Gastrocnemius medialis (tissue), 4 donors: ENCODE measurements around the gene GMNN. TPM values are rescaled to one million over a fixed set of nuclear protein-coding genes. Genes with fewer than 3 reads are reported as not detected.

Experiments used
- ATAC-seq, 2 donors: fragments of 150-250 bp; one replicate each; pipeline ENCODE4 v1.9.1; 2016
- DNase-seq, 2 donors: peaks; one replicate each; pipeline ENCODE4 v3.0.0-alpha.2; 2019
- H3K27ac ChIP-seq, 4 donors: fragments of 200-600 bp; sonication (generic); 1 replicate in 1 of 4; 2 replicates in 3 of 4; pipeline ENCODE4 v1.5.1; 2016 to 2018; ENCODE audit warnings: mild to moderate bottlenecking in 2 of 4, moderate library complexity in 1 of 4
- H3K27me3 ChIP-seq, 3 donors: fragments of 200-600 bp; sonication (generic) in 2 of 3; 1 replicate in 1 of 3; 2 replicates in 2 of 3; pipeline versions ENCODE4 v1.5.1 to v1.6.0; 2016 to 2019; ENCODE audit warnings: mild to moderate bottlenecking in 1 of 3, moderate library complexity in 1 of 3
- H3K36me3 ChIP-seq, 2 donors: fragments of 200-600 bp; sonication (generic) in 1 of 2; one replicate each; pipeline ENCODE4 v1.5.1; 2017 to 2018
- H3K4me1 ChIP-seq, 2 donors: fragments of 200-600 bp; sonication (generic) in 1 of 2; one replicate each; pipeline ENCODE4 v1.5.1; 2016 to 2017; ENCODE audit warnings: mild to moderate bottlenecking in 2 of 2
- H3K4me3 ChIP-seq, 4 donors: fragments of 200-600 bp; sonication (generic) in 3 of 4; 1 replicate in 1 of 4; 2 replicates in 3 of 4; pipeline ENCODE4 v1.5.1; 2016 to 2019; ENCODE audit warnings: mild to moderate bottlenecking in 2 of 4
- H3K9me3 ChIP-seq, 3 donors: fragments of 200-600 bp; sonication (generic) in 2 of 3; 1 replicate in 1 of 3; 2 replicates in 2 of 3; pipeline ENCODE4 v1.5.1; 2016 to 2019
- CTCF ChIP-seq, 5 experiments: fragments of 450-650 bp in 3 of 5; fragments of 200-600 bp in 2 of 5; sonication (generic) in 2 of 5; IDR thresholded peaks in 4 of 5; conservative IDR thresholded peaks in 1 of 5; 1 replicate in 4 of 5; 2 replicates in 1 of 5; pipeline ENCODE4 v1.5.1; 2016 to 2019; ENCODE audit warnings: antibody characterized with exemption in 5 of 5, mild to moderate bottlenecking in 3 of 5, moderate library complexity in 3 of 5
- POLR2A ChIP-seq, 2 donors: fragments of 450-650 bp; IDR thresholded peaks; one replicate each; pipeline ENCODE4 v1.6.1; 2017; ENCODE audit warnings: antibody characterized with exemption in 2 of 2, mild to moderate bottlenecking in 2 of 2, moderate library complexity in 2 of 2
- in situ Hi-C, 4 donors: fragments of 200-750 bp; cut with MboI; loops; one replicate each; pipeline versions ENCODE4 v1.15.0 to v1.8.0; 2017; ENCODE audit warnings: low sequenced_read_pairs in 4 of 4
- intact Hi-C: fragments of 100-400 bp; cut with DNase I; formaldehyde crosslinking; loops from one replicate; pipeline ENCODE4 v1.15.1; 2023; ENCODE audit warnings: low total_unique reads
- total RNA-seq, 4 donors: library from RNA; depleted of rRNA; stranded (reverse); fragments of >200 nt; gene quantifications; one replicate each; pipeline versions ENCODE4 v1.1.0 to v1.2.3, GENCODE V29; 2016

Gene GMNN
- total RNA-seq, 4 donors from 2014 or later = 2.6 to 4.4 (median 3.3) TPM

GRCh38 chr6:24809728-24810127, 35.0 kb downstream of the GMNN start:
- intact Hi-C loops = no loop called here

GRCh38 chr6:24818346-24818745, 43.6 kb downstream of the GMNN start:
- intact Hi-C loops (no loop called here), in situ Hi-C loops (no loop called here)
- no peaks in the 10 kb centered on the region for H3K4me1 ChIP-seq
- H3K9me3 ChIP-seq = no peaks in the 10 kb centered on the region
- no peak overlapping the region for H3K4me3 ChIP-seq
- DNase-seq = no peak
- TF ChIP-seq CTCF (IDR thresholded peaks at IDR 0.05 in 4 of 5, conservative IDR thresholded peaks at IDR 0.05 in 1 of 5) (no peak), POLR2A (IDR thresholded peaks at IDR 0.05) (no peak)
- no peaks in the 10 kb centered on the region for H3K27me3 ChIP-seq
- peaks cover 0 to 8% of the 10 kb centered on the region in 2 donors for H3K36me3 ChIP-seq
- no peak for ATAC-seq
- no peak overlapping the region for H3K27ac ChIP-seq

More at GRCh38 chr6:24809728-24810127, 35.0 kb downstream of the GMNN start:
- no peak overlapping the region for H3K27ac ChIP-seq
- H3K4me1 ChIP-seq = no peaks in the 10 kb centered on the region
- TF ChIP-seq POLR2A (IDR thresholded peaks at IDR 0.05) = no peak
- TF ChIP-seq CTCF (IDR thresholded peaks at IDR 0.05 in 4 of 5, conservative IDR thresholded peaks at IDR 0.05 in 1 of 5) = no peak
- DNase-seq (no peak), ATAC-seq (no peak)
- H3K27me3 ChIP-seq = no peaks in the 10 kb centered on the region
- in situ Hi-C loops = no loop called here
- H3K9me3 ChIP-seq = no peaks in the 10 kb centered on the region
- peaks cover 0 to 42% of the 10 kb centered on the region in 2 donors for H3K36me3 ChIP-seq
- no peak overlapping the region for H3K4me3 ChIP-seq

- no peak overlapping the region for H3K4me3 ChIP-seq
These were observed 47.2 kb downstream of the GMNN start for GRCh38 chr6:24821860-24822444.

GRCh38 chr6:24822696-24823095, 48.0 kb downstream of the GMNN start:
- peaks cover 5 to 44% of the 10 kb centered on the region in 2 donors for H3K36me3 ChIP-seq
- intact Hi-C loops = no loop called here

More at GRCh38 chr6:24821860-24822444, 47.2 kb downstream of the GMNN start:
- intact Hi-C loops = no loop called here
- Histone ChIP-seq H3K36me3 (peaks cover 5 to 37% of the 10 kb centered on the region in 2 donors), H3K27me3 (no peaks in the 10 kb centered on the region), H3K27ac (no peak overlapping the region), H3K4me1 (no peaks in the 10 kb centered on the region), H3K9me3 (no peaks in the 10 kb centered on the region)
- TF ChIP-seq CTCF (IDR thresholded peaks at IDR 0.05 in 4 of 5, conservative IDR thresholded peaks at IDR 0.05 in 1 of 5) (no peak), POLR2A (IDR thresholded peaks at IDR 0.05) (no peak)
- in situ Hi-C loops = no loop called here
- ATAC-seq = no peak
- no peak for DNase-seq

More at GRCh38 chr6:24822696-24823095, 48.0 kb downstream of the GMNN start:
- no peak for ATAC-seq
- Histone ChIP-seq H3K4me1 (no peaks in the 10 kb centered on the region), H3K4me3 (no peak overlapping the region), H3K9me3 (no peaks in the 10 kb centered on the region), H3K27ac (no peak overlapping the region), H3K27me3 (no peaks in the 10 kb centered on the region)
- in situ Hi-C loops = no loop called here
- TF ChIP-seq CTCF (IDR thresholded peaks at IDR 0.05 in 4 of 5, conservative IDR thresholded peaks at IDR 0.05 in 1 of 5) (no peak), POLR2A (IDR thresholded peaks at IDR 0.05) (no peak)
- DNase-seq = no peak
